Psoas muscle (tissue), 8 donors: ENCODE measurements around the gene PIP5KL1. TPM values are rescaled to one million over a fixed set of nuclear protein-coding genes. Genes with fewer than 3 reads are reported as not detected.

ENCODE experiments used
- ATAC-seq, 4 donors: fragments of 200-7000 bp; cut with Tn5 transposase; one replicate each; pipeline ENCODE4 v1.9.1; 2020; ENCODE audit warnings: moderate library complexity in 3 of 4, mild to moderate bottlenecking in 2 of 4
- DNase-seq, 2 donors: peaks; one replicate each; pipeline ENCODE4 v3.0.0-alpha.2; 2020
- H3K27ac ChIP-seq: fragments of 200-600 bp; one replicate; pipeline ENCODE4 v1.8.0; 2022
- H3K27me3 ChIP-seq, 3 donors: fragments of 200-600 bp in 1 of 3; one replicate each; pipeline versions ENCODE4 v1.6.1 to v1.8.0; 2013 to 2022; ENCODE audit warnings: low read length in 2 of 3, mild to moderate bottlenecking in 2 of 3, moderate library complexity in 1 of 3; ENCODE audit not compliant: insufficient read depth in 3 of 3
- H3K36me3 ChIP-seq, 2 donors: fragments of 200-600 bp in 1 of 2; one replicate each; pipeline versions ENCODE4 v1.6.1 to v1.8.0; 2013 to 2022; ENCODE audit warnings: low read depth in 1 of 2, mild to moderate bottlenecking in 1 of 2, moderate library complexity in 1 of 2; ENCODE audit not compliant: insufficient read depth in 1 of 2
- H3K4me1 ChIP-seq: fragments of 200-600 bp; one replicate; pipeline ENCODE4 v1.8.0; 2022
- H3K4me3 ChIP-seq: fragments of 200-600 bp; one replicate; pipeline ENCODE4 v1.8.0; 2022; ENCODE audit warnings: mild to moderate bottlenecking
- H3K9me3 ChIP-seq: fragments of 200-600 bp; one replicate; pipeline ENCODE4 v1.8.0; 2022
- CTCF ChIP-seq: fragments of 200-600 bp; IDR thresholded peaks from one replicate; pipeline ENCODE4 v1.8.0; 2022; ENCODE audit warnings: antibody characterized with exemption
- WGBS, 3 donors: extraction: QIAGEN DNeasy Blood & Tissue Kit; methylation state at CpG; one replicate each; pipeline versions ENCODE4 v1.1.6 to v1.1.7; 2013; 5-methylcytosine and 5-hydroxymethylcytosine counted together
- intact Hi-C, 2 donors: fragments of 100-400 bp; cut with DNase I; formaldehyde crosslinking; loops; one replicate each; pipeline versions ENCODE4 v1.11.0 to v1.14.2; 2022
- polyA plus RNA-seq, 3 donors: library from polyadenylated mRNA; stranded (reverse); fragments of 200-250 nt; gene quantifications; one replicate each; pipeline ENCODE4 v1.2.3, GENCODE V29; 2013
- total RNA-seq, 4 donors: library from RNA; stranded (reverse); fragmentation: NEBNext Ultra II Directional in 2 of 4; extraction: Animal tissue kit (Norgen Biotek cat#: 25700) in 2 of 4; gene quantifications; one replicate each; pipeline versions ENCODE4 v1.2.1 to v1.2.4, GENCODE V29; 2021 to 2023
- donor health status: healthy with polysubstance abuse.
- donor health status: DM: no; HTN: no; CAD: no; lungs with moderate emphysema.
- donor health status: Bipolar disorder and iron deficiency.
- donor health status: healthy.
- donor health status: DM: yes; HTN: yes; CAD: no.
- donor health status: DM: no; HTN: no; CAD: no.
- donor health status: DM: no; HTN: no; CAD: no.
- donor health status: DM: yes; HTN: yes; CAD: no.

The PIP5KL1 gene
- total and polyA plus RNA-seq, 7 donors = 0.05 to 0.44 (median 0.26) TPM; not detected in 3

- DNase-seq (no peak), ATAC-seq (peak in 1 of 4 donors; percentile 6)
- intact Hi-C loops = no loop called here
- Histone ChIP-seq H3K27me3 (no peaks in the 10 kb centered on the region), H3K36me3 (peaks cover 0 to 13% of the 10 kb centered on the region in 2 donors), H3K4me1 (peaks cover 10% of the 10 kb centered on the region), H3K27ac (peak overlapping the region; percentile 66), H3K9me3 (no peaks in the 10 kb centered on the region), H3K4me3 (peak overlapping the region; percentile 80)
- TF ChIP-seq CTCF = no peak
- WGBS, 3 donors = 43 to 49% (median 43%) methylated on average over 25 of the region's 25 CpGs
Observed at GRCh38 chr9:127938298-127938690, 7.7 kb upstream of the PIP5KL1 start.

GRCh38 chr9:127937388-127938297 is 7.1 kb upstream of the PIP5KL1 start, which contains the start of gene DPM2:
TSS of gene DPM2 (minus strand) at chr9:127937854. CDS start at chr9:127937820, 34 bp downstream.
- TF ChIP-seq CTCF = no peak
- H3K27me3 ChIP-seq = peaks cover 0 to 2% (median 0%) of the 10 kb centered on the region in 3 donors
- 5 to 6% (median 6%) methylated on average over 59 to 60 of the region's 60 CpGs for WGBS, 3 donors
- peaks cover 0 to 10% of the 10 kb centered on the region in 2 donors for H3K36me3 ChIP-seq
- DNase-seq (peak; percentile 85 to 90), ATAC-seq (peak; percentile 88 to 94 (median 90))
- peak within 1 kb of the TSS; percentile 80 for H3K4me3 ChIP-seq
- H3K9me3 ChIP-seq = no peaks in the 10 kb centered on the region
- peak within 1 kb of the TSS; percentile 66 for H3K27ac ChIP-seq
- intact Hi-C loops = no loop called here
- H3K4me1 ChIP-seq = peaks cover 10% of the 10 kb centered on the region

GRCh38 chr9:127937056-127937387 is 6.4 kb upstream of the PIP5KL1 start:
- intact Hi-C loops = no loop called here
- H3K4me3 ChIP-seq = peak overlapping the region; percentile 80
- no peak for ATAC-seq
- WGBS, 3 donors = 9 to 14% (median 10%) methylated on average over 7 of the region's 7 CpGs
- H3K9me3 ChIP-seq = no peaks in the 10 kb centered on the region
- TF ChIP-seq CTCF = no peak
- peaks cover 0 to 9% of the 10 kb centered on the region in 2 donors for H3K36me3 ChIP-seq
- H3K27ac ChIP-seq = peak overlapping the region; percentile 66
- DNase-seq = no peak
- peaks cover 10% of the 10 kb centered on the region for H3K4me1 ChIP-seq
- peaks cover 0 to 2% (median under 1%) of the 10 kb centered on the region in 3 donors for H3K27me3 ChIP-seq

GRCh38 chr9:127936347-127936852 is 5.8 kb upstream of the PIP5KL1 start:
- Histone ChIP-seq H3K9me3 (no peaks in the 10 kb centered on the region), H3K36me3 (peaks cover 0 to 9% of the 10 kb centered on the region in 2 donors), H3K4me1 (peaks cover 10% of the 10 kb centered on the region), H3K27me3 (peaks cover 0 to 7% (median 2%) of the 10 kb centered on the region in 3 donors), H3K27ac (no peak overlapping the region), H3K4me3 (peak overlapping the region; percentile 80)
- DNase-seq (no peak), ATAC-seq (no peak)
- intact Hi-C loops = no loop called here
- no peak for TF ChIP-seq CTCF
- 68 to 76% (median 70%) methylated on average over 14 of the region's 14 CpGs for WGBS, 3 donors
